ENCODE measurements around the gene PRR33. TPM values are rescaled to one million over a fixed set of nuclear protein-coding genes. Genes with fewer than 3 reads are reported as not detected.
"Not testable (repeated sequence)": the region's sequence is repeated elsewhere in the genome, so short reads cannot be mapped to it uniquely, and the experiment has no call there.

The PRR33 gene
- total and polyA plus RNA-seq, 4 donors: not detected

DNA sequence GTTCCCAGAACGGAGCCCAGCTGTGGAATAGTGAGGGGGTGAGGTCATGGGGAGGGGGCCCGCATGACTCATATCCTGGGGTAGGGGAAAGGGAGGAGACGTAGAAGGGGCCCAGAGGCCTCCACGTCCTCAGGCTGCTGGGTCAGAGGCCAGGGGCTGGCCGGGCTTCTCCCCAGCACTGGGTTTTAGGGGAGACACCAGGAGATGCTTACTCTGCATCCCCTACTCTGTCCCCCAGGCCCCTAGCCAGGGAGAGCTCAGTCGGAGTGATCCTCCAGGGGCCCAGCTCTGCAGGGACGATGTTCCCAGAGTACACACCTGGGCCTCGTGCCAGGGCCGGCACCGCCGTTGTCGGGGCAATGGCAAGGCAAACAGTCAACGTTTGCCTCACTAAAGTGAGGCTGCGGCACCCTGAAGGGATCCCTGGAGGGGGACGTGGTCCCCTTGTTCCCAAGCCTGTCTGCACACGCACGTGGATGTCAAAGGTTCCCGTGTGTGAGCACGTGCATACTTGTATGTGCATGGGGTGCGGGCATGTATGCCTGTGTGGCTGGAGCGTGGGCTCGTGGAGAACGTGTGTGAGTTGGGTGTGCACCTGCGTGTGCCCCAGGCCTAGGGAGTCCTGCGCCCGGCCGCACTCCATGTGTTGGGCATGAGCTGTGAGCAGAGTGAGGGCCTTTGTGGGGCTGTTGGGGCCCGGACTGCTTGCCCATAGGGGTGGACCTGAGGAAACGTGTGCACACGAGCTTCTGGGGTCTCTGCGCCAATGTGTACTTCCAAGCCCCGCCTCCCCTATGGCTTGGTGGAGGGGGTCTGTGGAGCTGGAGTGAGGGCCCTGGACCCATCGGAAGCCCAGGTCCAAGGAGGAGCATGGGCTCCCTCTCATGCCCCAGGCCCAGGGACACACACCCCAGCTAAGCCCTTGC lies 14.2 kb downstream of the PRR33 start (continued):
- TF ChIP-seq, protein P1, sequence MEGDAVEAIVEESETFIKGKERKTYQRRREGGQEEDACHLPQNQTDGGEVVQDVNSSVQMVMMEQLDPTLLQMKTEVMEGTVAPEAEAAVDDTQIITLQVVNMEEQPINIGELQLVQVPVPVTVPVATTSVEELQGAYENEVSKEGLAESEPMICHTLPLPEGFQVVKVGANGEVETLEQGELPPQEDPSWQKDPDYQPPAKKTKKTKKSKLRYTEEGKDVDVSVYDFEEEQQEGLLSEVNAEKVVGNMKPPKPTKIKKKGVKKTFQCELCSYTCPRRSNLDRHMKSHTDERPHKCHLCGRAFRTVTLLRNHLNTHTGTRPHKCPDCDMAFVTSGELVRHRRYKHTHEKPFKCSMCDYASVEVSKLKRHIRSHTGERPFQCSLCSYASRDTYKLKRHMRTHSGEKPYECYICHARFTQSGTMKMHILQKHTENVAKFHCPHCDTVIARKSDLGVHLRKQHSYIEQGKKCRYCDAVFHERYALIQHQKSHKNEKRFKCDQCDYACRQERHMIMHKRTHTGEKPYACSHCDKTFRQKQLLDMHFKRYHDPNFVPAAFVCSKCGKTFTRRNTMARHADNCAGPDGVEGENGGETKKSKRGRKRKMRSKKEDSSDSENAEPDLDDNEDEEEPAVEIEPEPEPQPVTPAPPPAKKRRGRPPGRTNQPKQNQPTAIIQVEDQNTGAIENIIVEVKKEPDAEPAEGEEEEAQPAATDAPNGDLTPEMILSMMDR (IDR thresholded peaks at IDR 0.05; ENCODE audit: low read depth, low read length, missing input control): no peak
- TF ChIP-seq HNF4G (IDR thresholded peaks at IDR 0.05): no peak

DNA sequence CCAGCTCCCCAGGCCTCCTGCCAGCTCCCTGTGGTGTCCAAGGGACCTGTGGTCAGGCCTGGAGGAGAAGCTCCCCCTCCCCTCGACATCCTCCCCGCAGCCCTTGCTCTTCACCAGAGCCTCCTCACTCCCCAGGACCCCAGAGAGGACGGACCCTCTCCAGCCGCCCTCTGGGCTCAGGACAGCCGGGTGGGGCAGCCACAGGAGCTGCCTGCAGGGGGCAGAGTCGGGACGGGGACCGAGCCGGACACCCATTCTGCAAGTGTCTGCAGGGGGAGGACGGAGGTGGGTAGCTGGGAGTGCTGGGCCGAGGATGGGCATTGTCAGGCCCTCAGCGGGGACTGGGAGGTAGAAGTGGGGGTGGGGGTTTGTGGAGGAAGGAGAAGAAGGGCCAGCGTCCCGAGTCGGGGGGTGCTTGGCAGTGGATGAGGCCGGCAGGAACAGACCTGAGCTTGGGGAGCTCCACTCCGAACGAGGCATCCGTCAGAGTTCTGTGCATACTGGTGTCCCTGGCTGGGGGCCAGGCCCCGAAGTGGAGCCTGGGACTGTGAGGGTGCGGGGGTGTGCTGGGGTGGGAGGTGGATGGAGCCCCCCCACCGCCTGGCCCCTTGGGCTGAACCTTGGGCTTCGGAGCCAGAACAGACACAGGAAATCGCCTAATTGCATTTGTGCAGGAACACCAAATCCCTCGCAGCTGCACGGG lies 15.2 kb downstream of the PRR33 start:
- Histone ChIP-seq H3K4me3 (ENCODE audit: low read depth in 1 of 3, low read length in 3 of 3) (no peak overlapping the region), H3K27ac (ENCODE audit: low read depth in 1 of 2, low read length in 2 of 2) (no peak overlapping the region), H3K36me3 (ENCODE audit: control insufficient read depth in 4 of 4, insufficient read depth in 3 of 4, low read depth in 1 of 4, low read length in 3 of 4) (peaks cover 0 to 2% (median 0%) of the 10 kb centered on the region in 4 donors), H3K9me3 (ENCODE audit: control insufficient read depth in 4 of 4, low read length in 3 of 4) (no peaks in the 10 kb centered on the region), H3K9ac (ENCODE audit: low read depth in 1 of 2, low read length in 2 of 2) (no peak overlapping the region), H3K27me3 (ENCODE audit: control insufficient read depth in 4 of 4, insufficient read depth in 4 of 4, low read length in 3 of 4) (no peaks in the 10 kb centered on the region), H3K4me1 (ENCODE audit: control insufficient read depth in 4 of 4, insufficient read depth in 4 of 4, low read length in 3 of 4) (no peaks in the 10 kb centered on the region)
- TF ChIP-seq, protein P2, sequence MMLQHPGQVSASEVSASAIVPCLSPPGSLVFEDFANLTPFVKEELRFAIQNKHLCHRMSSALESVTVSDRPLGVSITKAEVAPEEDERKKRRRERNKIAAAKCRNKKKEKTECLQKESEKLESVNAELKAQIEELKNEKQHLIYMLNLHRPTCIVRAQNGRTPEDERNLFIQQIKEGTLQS (IDR thresholded peaks at IDR 0.05): no peak
- no peak for TF ChIP-seq HNF4G (IDR thresholded peaks at IDR 0.05)
- no peak for TF ChIP-seq SP1 (IDR thresholded peaks at IDR 0.05)
- TF ChIP-seq RAD21 (IDR thresholded peaks at IDR 0.05): peak in 1 of 2 donors; percentile 58
- TF ChIP-seq, protein P1 (IDR thresholded peaks at IDR 0.05; ENCODE audit: low read depth, low read length, missing input control): peak; percentile 46
- WGBS: 49% methylated on average over 26 of the region's 26 CpGs
- no peak for DNase-seq (ENCODE audit: low spot score)

- not testable (repeated sequence) for H3K36me3 ChIP-seq (ENCODE audit: control insufficient read depth in 4 of 4, insufficient read depth in 3 of 4, low read depth in 1 of 4, low read length in 3 of 4); H3K4me1 ChIP-seq (ENCODE audit: control insufficient read depth in 4 of 4, insufficient read depth in 4 of 4, low read length in 3 of 4); H3K27me3 ChIP-seq (ENCODE audit: control insufficient read depth in 4 of 4, insufficient read depth in 4 of 4, low read length in 3 of 4); H3K27ac ChIP-seq (ENCODE audit: low read depth in 1 of 2, low read length in 2 of 2); DNase-seq (ENCODE audit: low spot score); H3K9ac ChIP-seq (ENCODE audit: low read depth in 1 of 2, low read length in 2 of 2); H3K4me3 ChIP-seq (ENCODE audit: low read depth in 1 of 3, low read length in 3 of 3); H3K9me3 ChIP-seq (ENCODE audit: control insufficient read depth in 4 of 4, low read length in 3 of 4)
- WGBS: 81% methylated on average over 12 of the region's 13 CpGs
Observed at GRCh38 chr11:1875851-1876301, 15.8 kb downstream of the PRR33 start.
